ENCODE results near the gene FAM118B.
"Not testable (repeated sequence)": the region's sequence is repeated elsewhere in the genome, so short reads cannot be mapped to it uniquely, and the experiment has no call there.

FAM118B gene

DNA sequence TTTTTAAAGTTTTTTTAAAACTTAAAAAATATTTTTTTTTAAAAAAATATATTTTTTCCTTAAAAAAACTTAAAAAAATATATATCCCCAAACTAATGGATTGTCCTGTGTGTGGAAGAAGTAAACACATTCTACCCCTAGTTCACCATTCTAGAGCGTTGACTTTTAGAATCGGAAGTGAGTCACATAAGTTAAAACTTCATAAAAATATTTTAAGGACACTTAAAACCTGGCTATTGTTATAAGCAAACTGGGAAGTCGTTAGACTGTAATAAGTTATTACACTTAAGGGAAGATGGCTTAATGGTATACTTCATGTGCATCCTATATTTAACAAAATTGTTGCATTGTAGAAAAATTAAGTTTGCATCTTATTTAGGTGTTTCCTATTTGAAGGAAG, 21.1 kb downstream of the FAM118B start:
- H3K4me3 ChIP-seq (ENCODE audit: low read depth, low read length), result no peak overlapping the region
- TF ChIP-seq, protein P1, sequence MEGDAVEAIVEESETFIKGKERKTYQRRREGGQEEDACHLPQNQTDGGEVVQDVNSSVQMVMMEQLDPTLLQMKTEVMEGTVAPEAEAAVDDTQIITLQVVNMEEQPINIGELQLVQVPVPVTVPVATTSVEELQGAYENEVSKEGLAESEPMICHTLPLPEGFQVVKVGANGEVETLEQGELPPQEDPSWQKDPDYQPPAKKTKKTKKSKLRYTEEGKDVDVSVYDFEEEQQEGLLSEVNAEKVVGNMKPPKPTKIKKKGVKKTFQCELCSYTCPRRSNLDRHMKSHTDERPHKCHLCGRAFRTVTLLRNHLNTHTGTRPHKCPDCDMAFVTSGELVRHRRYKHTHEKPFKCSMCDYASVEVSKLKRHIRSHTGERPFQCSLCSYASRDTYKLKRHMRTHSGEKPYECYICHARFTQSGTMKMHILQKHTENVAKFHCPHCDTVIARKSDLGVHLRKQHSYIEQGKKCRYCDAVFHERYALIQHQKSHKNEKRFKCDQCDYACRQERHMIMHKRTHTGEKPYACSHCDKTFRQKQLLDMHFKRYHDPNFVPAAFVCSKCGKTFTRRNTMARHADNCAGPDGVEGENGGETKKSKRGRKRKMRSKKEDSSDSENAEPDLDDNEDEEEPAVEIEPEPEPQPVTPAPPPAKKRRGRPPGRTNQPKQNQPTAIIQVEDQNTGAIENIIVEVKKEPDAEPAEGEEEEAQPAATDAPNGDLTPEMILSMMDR (IDR thresholded peaks at IDR 0.05; ENCODE audit: low read depth, low read length), result no peak

DNA sequence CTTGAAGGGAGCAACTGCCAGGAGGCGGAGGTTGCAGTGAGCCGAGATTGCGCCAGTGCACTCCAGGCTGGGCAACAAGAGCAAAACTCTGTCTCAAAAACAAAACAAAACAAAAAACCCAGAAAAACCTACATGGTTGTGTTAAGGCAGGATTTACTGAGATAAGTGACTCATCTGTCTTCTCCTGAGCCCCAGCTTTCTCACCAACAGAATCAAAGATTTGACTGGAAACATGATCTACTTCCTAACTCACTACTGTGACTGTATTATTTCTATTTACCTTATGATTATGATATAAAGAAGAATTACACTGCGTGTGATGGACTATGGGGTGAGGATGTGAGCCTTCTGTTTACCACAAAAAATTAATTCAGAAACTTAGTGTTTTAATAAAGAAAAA, 21.8 kb downstream of the FAM118B start:
- TF ChIP-seq, protein P1 (IDR thresholded peaks at IDR 0.05; ENCODE audit: low read depth, low read length), result no peak
- no peak overlapping the region for H3K4me3 ChIP-seq (ENCODE audit: low read depth, low read length)

DNA sequence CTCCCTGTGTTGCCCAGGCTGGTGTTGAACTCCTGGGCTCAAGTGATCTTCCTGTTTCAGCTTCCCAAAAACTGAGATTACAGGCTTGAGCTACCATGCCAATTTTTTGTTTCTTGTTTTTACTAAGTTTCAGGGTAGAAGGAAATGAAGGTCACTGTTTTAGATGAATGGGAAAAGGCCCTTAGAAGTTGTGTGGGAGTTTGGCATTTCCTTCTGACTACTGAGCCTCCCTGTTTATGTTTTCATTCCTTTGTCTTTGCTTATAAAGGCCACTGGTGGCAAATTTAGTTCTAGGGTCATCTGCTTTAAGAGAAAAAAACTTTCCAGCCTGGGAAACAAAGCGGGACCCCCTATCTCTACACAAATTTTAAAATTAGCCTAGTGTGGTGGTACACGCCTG, 35.1 kb downstream of the FAM118B start:
- TF ChIP-seq, protein P1 (IDR thresholded peaks at IDR 0.05; ENCODE audit: low read depth, low read length), result no peak
- no peak overlapping the region for H3K4me3 ChIP-seq (ENCODE audit: low read depth, low read length)

DNA sequence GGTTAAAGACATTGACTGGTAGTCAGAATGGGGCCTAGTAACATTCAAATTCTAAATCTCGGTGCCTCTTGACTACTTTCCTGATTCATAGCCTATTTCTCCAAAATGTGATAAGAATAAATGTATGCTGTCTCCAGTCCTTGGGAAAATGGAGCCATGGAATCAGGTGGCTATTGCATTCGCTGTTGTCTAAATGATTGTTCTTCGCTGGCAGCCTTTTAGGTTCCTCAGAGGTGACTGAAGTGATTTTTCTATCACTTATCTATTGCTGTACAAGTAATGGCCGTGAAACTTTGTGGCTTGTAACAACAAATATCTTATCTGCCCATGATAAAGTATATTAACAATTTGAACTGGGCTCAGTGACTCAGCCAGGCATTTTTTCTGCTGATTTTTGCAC, 41.7 kb downstream of the FAM118B start:
- no peak overlapping the region for H3K4me3 ChIP-seq (ENCODE audit: low read depth, low read length)
- TF ChIP-seq, protein P1 (IDR thresholded peaks at IDR 0.05; ENCODE audit: low read depth, low read length), result no peak

DNA sequence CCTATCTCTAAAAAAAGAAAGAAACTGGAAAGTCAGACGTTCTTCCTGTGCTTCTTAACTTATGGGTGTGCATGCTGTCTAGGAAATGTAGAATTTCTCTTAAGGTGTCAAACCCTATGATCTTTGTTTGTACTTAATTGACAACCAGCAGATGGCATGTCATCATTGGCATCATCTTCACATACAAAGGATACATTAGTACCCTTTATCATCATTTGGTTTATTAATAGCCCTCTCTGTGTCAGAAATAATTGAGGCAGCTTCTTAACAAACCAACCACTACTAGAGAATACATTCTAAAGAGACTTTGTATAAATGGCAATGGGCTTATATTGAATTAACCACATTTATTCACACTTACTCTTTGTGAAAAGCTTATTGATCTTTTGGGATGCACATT, 43.2 kb downstream of the FAM118B start:
- H3K4me3 ChIP-seq (ENCODE audit: low read depth, low read length), result no peak overlapping the region
- TF ChIP-seq, protein P1 (IDR thresholded peaks at IDR 0.05; ENCODE audit: low read depth, low read length), result no peak

DNA sequence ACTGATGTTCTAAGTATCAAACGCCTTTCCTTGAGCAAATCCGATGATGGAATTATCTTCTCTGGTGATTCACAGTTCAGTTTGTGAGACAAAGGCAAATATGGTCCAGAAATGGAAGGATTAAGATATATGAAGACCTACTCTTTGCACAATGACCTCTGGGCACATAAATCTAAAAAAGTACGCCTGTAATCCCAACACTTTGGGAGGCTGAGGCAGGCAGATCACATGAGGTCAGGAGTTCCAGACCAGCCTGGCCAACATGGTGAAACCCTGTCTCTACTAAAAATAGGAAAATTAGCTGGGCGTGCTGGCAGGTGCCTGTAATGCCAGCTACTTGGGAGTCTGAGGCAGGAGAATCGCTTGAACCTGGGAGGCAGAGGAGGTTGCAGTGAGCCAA, 43.9 kb downstream of the FAM118B start:
- H3K4me3 ChIP-seq (ENCODE audit: low read depth, low read length), result not testable (repeated sequence)

DNA sequence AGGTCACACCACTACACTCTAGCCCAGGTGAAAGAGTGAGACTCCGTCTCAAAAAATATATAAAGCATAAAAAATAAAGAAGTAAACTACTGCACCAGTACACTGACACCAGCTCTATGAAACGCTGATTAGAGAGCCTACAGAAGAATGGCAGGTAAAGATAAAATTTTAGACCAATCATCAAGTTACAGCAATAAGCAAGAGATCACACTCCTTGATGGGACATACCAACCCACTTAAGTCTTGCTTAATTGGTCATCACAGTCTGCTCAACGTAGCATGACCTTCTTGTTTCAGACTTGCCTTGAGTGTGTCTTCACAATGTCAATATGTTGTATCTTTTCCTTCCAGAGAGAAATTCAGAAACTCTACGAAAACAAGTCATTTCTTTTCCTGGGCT, 44.6 kb downstream of the FAM118B start:
- TF ChIP-seq, protein P1 (IDR thresholded peaks at IDR 0.05; ENCODE audit: low read depth, low read length), result no peak
- H3K4me3 ChIP-seq (ENCODE audit: low read depth, low read length), result no peak overlapping the region

DNA sequence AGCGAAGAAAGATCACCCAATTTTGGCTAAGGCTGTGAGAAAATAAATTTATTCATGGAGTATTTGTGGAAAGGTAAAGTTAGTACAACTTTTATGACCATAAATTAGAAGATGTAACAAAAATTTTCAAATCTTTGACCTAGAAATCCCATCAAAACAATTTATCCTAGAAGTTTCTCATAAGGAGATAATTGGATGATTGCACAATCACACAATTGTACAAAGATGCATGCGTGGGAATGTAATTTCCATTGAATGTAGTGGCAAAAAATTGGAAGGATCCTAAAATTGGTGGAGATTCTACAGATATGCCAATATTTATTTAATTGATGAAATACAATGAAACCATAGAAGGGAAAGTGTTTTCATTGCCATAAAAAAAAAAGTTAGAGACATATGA, 45.6 kb downstream of the FAM118B start:
- TF ChIP-seq, protein P1 (IDR thresholded peaks at IDR 0.05; ENCODE audit: low read depth, low read length), result no peak
- H3K4me3 ChIP-seq (ENCODE audit: low read depth, low read length), result no peak overlapping the region
